ENCODE results near the gene C11orf91. TPM values are rescaled to one million over a fixed set of nuclear protein-coding genes. Genes with fewer than 3 reads are reported as not detected.
"Not testable (repeated sequence)": the region's sequence is repeated elsewhere in the genome, so short reads cannot be mapped to it uniquely, and the experiment has no call there.

C11orf91 gene, protein sequence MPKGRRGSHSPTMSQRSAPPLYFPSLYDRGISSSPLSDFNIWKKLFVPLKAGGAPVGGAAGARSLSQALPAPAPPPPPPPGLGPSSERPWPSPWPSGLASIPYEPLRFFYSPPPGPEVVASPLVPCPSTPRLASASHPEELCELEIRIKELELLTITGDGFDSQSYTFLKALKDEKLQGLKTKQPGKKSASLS
- under 1 TPM in 1 of 3 donors, not detected in 2; 0.40 TPM for polyA plus RNA-seq

DNA sequence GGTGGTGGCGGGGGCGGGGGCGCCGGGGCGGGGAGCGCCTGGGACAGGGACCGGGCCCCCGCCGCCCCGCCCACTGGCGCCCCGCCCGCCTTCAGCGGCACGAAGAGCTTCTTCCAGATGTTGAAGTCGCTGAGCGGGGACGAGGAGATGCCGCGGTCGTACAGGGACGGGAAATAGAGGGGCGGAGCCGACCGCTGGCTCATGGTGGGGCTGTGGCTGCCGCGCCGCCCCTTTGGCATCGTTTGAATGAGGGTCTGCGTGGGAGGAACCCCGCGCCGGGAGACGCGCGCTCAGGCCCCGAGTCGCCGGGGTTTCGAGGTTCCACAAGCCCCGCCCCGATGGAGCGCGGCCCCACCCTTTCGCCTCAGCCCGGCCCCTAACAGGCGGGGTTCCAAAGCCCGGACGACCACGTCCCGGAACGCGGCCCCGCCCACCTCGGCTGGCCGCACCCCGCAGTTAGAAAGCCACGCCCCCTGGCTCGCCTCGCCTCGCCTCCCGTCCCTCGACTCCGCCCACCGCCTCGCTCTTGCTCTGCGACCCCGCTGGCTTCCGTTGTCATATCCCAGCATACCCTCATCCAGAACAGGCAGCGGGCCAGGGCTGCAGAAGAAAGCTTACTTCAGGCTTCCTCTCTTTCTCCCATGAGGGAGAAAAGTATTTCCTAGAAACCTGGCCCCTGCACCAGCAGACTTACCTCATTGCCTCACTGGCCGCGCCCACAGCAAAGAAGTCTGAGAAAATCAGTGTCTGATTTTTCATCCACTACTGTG, at the start of gene C11orf91:
C11orf91 (minus strand) TSS at position 325 of the 770 bp plus-strand sequence; CDS start at position 239, 86 bp downstream.
- WGBS, 3 donors: 0 to 1% (median 0%) methylated on average over 44 to 72 of the region's 72 CpGs
- H3K27ac ChIP-seq (ENCODE audit: low read depth, low read length): peak within 1 kb of the TSS; percentile 30

DNA sequence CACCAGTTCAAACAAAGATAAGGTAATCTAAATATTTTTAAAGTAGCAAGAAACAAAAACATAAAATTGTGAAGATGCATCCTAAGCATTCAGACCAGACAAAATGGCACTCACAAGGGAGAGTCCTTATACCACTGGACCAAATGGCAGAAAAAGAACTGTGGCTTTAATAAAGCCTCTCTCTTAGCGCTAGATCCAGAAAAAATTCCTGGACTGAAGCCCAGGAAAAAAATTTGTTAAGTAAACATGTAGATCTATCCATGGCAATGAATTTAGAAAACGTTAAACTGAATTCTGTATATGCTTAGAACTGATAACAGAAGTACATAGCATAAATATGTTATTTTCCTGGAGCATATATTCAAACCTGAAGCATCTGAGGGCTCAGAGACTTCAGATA, 47.4 kb upstream of the C11orf91 start:
- H3K27ac ChIP-seq (ENCODE audit: low read depth, low read length): no peak overlapping the region

DNA sequence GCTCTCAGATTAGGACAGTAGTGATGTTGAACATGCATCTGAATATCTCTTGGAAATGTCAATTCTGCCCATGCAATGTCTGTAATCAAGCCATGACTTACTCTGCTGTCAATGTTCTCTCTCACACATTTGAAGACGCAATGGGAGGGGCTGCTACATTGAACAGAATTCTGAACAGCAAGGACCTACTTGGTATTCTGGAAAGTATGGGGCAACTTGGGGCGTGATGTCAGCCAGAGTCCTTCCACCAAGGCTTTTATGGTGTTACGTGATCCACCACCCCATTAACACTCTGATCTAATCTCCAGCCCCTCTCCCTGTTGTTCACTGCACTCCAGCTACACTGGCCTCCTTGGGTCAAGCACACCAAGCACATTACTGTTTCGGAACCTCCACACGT, 42.7 kb upstream of the C11orf91 start:
- WGBS, 3 donors: 91 to 96% (median 91%) methylated on average over 5 of the region's 5 CpGs
- H3K27ac ChIP-seq (ENCODE audit: low read depth, low read length): no peak overlapping the region

More for the DNA sequence above, 47.4 kb upstream of the C11orf91 start:
- 8 to 50% (median 32%) methylated on average over 2 of the region's 2 CpGs for WGBS, 3 donors

DNA sequence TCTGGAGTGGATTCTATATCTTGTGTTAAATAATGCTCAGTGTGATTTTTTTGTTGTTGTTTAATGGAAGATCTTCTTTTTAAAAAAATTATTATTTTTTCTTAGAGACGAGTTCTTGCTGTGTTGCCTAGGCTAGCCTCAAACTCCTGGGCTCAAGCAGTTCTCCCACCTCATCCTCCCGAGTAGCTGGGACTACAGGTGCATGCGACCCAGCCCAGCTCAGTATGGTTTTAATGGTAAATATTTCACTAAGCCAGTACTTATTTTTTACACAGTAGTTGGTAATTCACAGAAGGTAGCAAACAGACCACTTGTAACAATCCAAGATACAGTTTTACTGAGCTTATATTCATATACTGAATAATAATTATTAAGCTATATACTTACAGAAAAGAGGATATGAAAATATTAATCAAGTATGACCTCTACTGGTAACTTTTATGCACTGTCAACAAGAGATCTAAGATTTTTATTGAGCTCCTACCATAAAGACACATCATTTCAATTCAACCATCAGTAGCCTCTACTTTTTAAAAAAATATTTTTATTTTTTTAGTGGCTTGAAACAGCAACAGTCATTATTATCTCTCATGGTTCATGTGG, 41.7 kb upstream of the C11orf91 start:
- no peak overlapping the region for H3K27ac ChIP-seq (ENCODE audit: low read depth, low read length)
- 76 to 81% (median 81%) methylated on average over 3 of the region's 3 CpGs for WGBS, 3 donors

DNA sequence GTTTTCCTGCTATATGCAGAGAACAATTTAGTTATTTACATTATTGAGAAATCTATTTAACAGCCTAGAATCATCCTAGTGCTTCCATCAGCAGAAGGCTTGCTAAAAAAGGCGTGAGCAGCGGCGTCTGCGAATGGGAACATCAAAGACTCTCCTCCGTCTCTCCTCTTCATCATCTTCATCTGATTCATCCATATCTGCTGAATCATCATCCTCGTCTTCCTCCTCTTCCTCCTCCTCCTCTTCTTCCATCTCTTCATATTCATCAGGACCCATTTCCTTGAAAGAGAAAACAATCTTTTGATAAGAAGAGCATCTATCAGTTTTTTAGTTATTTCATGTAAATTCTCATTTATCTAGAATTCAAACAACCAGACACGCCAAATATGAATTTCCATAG, 41.2 kb upstream of the C11orf91 start:
- WGBS, 3 donors: 82 to 91% (median 89%) methylated on average over 7 of the region's 7 CpGs
- no peak overlapping the region for H3K27ac ChIP-seq (ENCODE audit: low read depth, low read length)

DNA sequence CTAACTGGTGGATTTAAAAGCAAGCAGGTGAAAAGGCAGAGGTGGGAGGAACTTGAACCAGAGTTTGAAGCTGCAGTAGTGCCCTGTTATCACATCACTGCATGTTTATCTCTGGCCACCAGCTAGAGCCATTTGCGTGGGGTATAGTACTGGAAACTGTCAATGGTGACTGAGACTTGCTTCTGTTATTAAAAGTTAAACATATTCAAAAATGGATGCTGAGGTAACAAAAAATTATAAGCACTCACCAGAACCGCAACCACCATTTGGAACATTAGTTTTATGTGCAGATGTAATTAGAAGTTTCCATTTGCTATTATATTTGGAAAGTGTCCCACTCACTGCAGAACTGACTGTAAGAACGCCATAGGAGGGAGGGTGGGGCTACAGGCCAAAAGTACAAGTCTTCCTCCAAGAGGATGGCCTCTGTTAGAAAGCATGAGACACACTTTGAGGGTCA, 36.8 kb upstream of the C11orf91 start:
- 56 to 60% (median 57%) methylated on average over 3 of the region's 3 CpGs for WGBS, 3 donors
- no peak overlapping the region for H3K27ac ChIP-seq (ENCODE audit: low read depth, low read length)

DNA sequence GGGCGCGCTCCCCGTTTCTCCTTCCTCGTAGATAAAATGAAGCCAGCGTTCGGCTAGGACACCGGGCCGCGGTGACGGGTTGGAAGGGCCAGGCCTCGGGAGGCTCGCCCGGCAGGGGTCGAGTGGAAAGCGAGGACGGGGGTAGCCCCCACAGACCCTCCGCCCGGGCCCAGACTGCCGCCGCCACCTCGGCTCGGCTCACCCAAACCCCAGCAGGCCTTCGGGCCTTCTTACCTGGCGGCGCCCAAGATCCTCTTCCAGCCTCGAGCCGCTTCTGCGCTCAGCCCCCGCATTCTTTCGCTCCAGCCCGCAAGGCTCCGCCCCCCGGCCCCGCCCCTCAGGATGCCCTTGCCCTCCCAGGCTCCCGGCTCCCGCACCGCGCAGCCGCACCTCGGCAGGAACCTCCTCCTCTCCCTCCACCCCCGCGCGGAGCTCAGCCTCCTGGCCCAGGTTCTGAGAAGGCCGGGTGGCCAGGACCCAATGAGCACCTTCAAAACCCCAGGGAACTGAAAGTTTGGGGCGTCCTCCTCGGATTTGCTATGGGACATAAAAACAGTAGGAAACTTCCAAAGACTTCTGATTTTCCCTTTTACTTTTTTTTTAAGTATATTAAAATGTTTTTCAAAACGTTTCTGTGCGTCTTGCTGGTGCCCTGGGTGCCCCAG, 35.7 kb upstream of the C11orf91 start, which contains the start of gene CD59:
CD59 (minus strand) TSS at position 276 of the 665 bp plus-strand sequence. CDS start 13,978 bp downstream, outside the sequence.
- WGBS, 3 donors: 1% methylated on average over 31 to 48 of the region's 48 CpGs
- H3K27ac ChIP-seq (ENCODE audit: low read depth, low read length): peak within 1 kb of the TSS; percentile 82

DNA sequence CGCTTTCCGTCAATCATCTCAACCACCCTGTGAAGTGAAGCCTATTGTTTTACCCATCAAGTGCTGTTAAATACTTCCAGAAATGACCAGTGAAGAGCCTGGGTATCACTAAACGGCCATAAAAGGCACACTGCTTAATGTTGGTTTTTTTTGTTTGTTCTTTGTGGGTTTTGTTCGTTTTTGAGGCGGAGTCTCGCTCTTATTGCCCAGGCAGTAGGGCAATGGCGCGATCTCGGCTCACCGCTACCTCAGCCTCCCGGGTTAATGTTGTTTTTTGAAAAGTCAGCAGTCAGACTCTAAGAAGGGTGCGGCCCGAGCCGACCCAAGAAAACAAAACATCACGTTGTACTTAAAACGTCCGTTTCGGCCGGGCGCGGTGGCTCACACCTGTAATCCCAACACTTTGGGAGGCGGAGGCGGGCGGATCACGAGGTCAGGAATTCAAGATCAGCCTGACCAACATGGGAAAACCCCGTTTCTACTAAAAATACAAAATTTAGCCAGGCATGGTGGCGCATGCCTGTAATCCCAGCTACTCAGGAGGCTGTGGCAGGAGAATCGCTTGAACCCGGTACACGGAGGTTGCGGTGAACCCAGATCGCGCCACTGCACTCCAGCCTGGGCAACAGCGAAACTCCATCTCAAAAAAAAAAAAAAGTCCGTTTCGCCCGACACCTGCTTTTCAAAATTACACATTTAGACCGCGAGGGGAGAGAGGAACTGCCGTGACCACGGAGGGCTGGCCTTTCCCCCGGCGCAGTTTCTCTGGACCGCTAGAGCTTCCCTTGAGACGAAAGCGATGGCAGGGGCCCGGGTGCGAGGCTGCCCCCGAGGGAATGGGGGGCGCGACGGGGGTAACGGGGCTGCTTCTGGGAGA, 34.9 kb upstream of the C11orf91 start:
- peak overlapping the region; percentile 82 for H3K27ac ChIP-seq (ENCODE audit: low read depth, low read length)
- WGBS, 3 donors: 1 to 3% (median 1%) methylated on average over 50 to 53 of the region's 53 CpGs

DNA sequence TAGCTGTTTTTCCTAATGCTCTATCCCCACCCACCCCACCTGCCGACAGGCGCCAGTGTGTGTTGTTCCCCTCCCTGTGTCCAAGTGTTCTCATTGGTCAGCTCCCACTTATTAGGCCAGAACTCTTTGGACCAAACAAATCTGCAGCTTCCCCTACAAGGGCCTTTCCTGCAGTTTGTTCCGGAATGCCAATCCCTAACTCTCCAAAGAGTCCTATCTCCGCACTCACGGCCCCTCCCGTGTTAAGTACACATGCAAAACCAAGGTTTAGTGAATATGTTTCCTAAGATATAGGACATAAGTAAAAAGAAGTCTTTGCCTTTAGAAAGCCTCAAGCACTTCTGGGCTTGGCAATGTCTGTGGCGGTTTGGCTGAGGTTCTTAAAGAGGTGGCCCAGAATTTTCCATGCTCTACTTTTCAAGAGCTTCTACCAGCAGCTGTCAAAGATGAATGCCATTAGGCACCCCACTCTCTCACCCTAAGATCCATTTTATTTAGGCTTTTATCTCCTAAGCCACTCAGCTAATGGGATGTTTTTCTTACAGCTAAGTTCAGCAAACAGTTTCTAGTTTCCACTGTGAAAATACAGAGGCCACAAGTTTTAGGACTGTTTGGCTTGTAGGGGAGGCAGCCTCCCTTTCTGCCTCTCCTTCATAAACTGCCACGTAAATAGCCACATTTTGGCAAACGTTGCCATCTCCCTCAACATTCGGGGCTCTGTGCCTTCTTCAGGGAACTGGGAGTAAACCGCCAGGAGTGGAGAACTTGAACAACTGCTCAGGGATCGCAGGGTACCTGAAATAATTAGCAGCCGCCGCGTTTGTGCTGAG, 34.0 kb upstream of the C11orf91 start:
- peak overlapping the region; percentile 41 for H3K27ac ChIP-seq (ENCODE audit: low read depth, low read length)
- 18 to 20% (median 20%) methylated on average over 15 of the region's 15 CpGs for WGBS, 3 donors

DNA sequence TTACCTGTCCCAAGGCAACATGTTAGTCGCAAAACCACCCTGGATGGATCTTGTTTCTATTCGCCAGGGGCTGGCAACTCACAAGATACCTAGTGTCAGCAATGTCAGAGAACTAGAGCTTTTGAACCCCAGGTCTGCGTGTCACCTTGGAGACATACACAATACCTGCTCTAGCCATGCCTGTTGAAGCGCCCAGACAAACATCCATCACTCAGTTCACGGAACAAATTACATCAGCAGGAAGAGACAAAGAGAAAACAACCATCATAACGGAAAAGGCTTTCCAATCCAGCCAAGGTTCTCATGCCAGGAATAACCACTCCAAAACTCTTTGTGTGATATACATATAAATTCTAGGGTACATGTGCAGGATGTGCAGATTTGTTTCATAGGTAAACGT, 33.4 kb upstream of the C11orf91 start:
- no peak overlapping the region for H3K27ac ChIP-seq (ENCODE audit: low read depth, low read length)
- WGBS, 3 donors: 58 to 75% (median 69%) methylated on average over 7 of the region's 7 CpGs

DNA sequence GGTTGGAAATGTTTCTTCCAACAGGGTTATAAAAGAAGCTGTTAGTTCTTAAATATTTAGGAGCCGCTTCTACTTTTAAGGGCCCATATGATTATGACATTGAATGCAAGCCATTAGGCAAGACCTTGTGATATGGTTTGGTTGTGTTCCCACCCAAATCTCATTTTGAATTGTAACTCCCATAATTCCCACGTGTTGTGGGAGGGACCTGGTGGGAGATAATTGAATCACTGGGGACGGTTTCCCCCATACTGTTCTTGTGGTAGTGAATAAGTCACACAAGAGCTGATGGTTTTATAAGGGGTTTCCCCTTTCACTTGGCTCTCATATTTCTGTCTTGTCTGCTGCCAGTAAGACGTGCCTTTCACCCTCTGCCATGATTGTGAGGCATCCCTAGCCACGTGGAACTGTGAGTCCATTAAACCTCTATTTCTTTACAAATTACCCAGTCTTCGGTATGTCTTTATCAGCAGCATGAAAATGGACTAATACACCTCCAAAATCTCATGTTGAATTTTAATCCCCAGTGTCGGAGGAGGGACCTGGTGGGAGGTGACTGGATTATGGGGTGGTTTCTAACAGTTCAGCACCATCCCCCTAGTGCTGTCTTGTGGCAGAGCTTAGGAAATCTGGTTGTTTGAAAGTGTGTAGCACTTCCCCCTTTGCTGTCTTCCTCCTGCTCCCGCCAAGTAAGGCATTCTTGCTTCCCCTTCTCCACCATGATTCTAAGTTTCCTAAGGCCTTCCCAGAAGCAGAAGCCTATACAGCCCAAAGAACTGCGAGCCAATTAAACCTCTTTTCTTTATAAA, 31.3 kb upstream of the C11orf91 start:
- 49 to 72% (median 53%) methylated on average over 9 of the region's 9 CpGs for WGBS, 3 donors
- H3K27ac ChIP-seq (ENCODE audit: low read depth, low read length): no peak overlapping the region

DNA sequence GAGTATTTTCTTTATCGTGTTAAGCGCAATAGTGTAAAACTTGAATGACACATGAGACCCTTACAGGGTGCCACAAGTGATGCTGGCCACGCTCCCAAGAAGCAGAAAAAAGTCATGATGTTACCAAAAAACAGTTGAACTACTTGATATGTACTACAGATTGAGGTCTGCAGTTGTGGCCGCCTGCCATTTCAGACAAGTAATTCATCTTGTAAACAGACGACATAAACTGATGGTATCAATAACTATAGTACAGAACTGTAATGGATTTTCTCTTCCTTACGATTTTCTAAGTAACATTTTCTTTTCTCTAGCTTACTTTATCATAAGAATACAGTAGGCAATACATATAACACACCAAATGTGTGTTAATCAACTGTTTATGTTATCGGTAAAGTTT, 30.1 kb upstream of the C11orf91 start:
- no peak overlapping the region for H3K27ac ChIP-seq (ENCODE audit: low read depth, low read length)

DNA sequence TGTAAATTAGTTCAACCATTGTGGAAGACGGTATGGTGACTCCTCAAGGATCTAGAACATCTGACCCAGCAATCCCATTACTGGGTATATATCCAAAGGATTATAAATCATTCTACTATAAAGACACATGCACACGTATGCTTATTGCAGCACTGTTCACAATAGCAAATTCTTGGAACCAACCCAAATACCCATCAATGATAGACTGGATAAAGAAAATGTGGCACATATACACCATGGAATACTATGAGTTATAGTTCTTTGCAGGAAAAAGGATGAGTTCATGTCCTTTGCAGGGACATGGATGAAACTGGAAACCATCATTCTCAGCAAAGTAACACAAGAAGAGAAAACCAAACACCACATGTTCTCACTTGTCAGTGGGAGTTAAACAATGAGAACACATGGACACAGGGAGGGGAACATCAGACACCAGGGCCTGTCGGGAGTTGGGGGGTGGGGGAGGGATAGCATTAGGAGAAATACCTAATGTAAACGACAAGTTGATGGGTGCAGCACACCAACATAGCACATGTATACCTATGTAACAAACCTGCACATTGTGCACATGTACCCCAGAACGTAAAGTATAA, 28.5 kb upstream of the C11orf91 start:
- 75 to 83% (median 76%) methylated on average over 5 of the region's 5 CpGs for WGBS, 3 donors
- not testable (repeated sequence) for H3K27ac ChIP-seq (ENCODE audit: low read depth, low read length)

More for the DNA sequence above, 30.1 kb upstream of the C11orf91 start:
- 69 to 74% (median 74%) methylated on average over 7 of the region's 7 CpGs for WGBS, 3 donors

DNA sequence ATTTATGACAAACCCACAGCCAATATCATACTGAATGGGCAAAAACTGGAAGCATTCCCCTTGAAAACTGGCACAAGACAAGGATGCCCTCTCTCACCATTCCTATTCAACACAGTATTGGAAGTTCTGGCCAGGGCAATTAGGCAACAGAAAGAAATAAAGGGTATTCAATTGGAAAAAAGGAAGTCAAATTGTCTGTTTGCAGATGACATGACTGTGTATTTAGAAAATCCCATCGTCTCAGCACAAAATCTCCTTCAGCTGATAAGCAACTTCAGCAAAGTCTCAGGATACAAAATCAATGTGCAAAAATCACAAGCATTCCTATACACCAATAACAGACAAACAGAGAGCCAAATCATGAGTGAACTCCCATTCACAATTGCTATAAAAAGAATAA, 26.9 kb upstream of the C11orf91 start:
- not testable (repeated sequence) for H3K27ac ChIP-seq (ENCODE audit: low read depth, low read length)
- WGBS, 3 donors: 26 to 40% (median 38%) methylated on average over 1 of the region's 1 CpG

DNA sequence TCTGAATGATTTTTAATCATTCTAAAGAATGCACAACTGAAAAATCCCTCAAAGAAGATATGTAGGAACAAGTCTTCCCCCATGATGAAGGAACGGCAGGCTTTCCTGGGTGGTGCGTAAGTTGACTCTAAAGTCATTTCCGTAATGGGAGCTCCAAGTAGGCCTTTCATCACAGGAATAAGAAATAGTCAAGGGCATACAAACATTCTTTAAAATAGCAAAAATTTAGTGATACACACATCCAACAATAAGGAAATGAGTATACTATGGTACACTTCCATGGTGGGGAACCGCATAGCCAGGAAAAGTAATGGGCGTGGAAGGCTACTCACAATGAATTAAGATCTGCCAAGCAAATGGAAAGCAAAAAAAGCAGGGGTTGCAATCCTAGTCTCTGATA, 24.9 kb upstream of the C11orf91 start:
- 71 to 89% (median 82%) methylated on average over 5 of the region's 5 CpGs for WGBS, 3 donors

DNA sequence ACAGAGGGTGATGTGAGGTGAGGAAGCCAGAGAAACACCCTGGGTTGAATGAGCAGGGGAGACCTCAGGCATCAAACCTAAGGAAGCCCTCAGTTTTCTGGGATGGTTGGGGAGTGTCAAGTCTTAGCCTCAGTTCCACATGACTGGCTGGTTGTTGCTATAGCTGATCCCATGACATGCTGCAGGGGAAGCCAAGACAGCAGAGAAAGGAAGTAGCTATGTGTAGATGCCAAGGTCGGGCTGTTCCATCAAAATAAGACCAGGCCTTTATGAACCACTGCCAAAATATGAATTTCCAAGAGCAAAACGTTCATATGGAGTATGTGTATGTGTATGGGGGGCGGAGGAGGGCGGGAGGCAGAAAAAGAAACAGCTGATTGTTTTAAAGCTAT, 24.0 kb upstream of the C11orf91 start:
- H3K27ac ChIP-seq (ENCODE audit: low read depth, low read length): peak overlapping the region; percentile 60
- 38 to 55% (median 40%) methylated on average over 4 of the region's 4 CpGs for WGBS, 3 donors

More for the DNA sequence above, 24.9 kb upstream of the C11orf91 start:
- H3K27ac ChIP-seq (ENCODE audit: low read depth, low read length): peak overlapping the region; percentile 38
